ENCODE data around the gene EIF4E1B. TPM values are rescaled to one million over a fixed set of nuclear protein-coding genes. Genes with fewer than 3 reads are reported as not detected.

Gene EIF4E1B
- total RNA-seq, 8 experiments from 2014 or later, result 0.31 to 1.3 (median 0.56) TPM

GRCh38 chr5:176678584-176678983, 48.1 kb downstream of the EIF4E1B start:
- no peak overlapping the region for H3K4me3 ChIP-seq
- ATAC-seq (replicated peaks in 6 of 8), result no peak
- H3K4me1 ChIP-seq (replicated peaks in 1 of 2), result peaks cover 6 to 16% of the 10 kb centered on the region in 2 donors
- H3K27ac ChIP-seq, result no peak overlapping the region
- in situ Hi-C loops (cut with MboI; ENCODE audit: low pct_unique_long_range_greater_than_20kb in 2 of 9, low sequenced_read_pairs in 9 of 9, unreplicated experiment in 9 of 9), result no loop called here
- 60 to 93% (median 78%) methylated on average over 1 to 2 of the region's 5 CpGs; no CpG with 5 or more reads in 6 of the 10 experiments for WGBS, 10 experiments

GRCh38 chr5:176679365-176680225, 49.1 kb downstream of the EIF4E1B start:
- Histone ChIP-seq H3K27ac (no peak overlapping the region), H3K4me3 (no peak overlapping the region), H3K4me1 (replicated peaks in 1 of 2) (peaks cover 6 to 16% of the 10 kb centered on the region in 2 donors)
- in situ Hi-C loops (cut with MboI; ENCODE audit: low pct_unique_long_range_greater_than_20kb in 2 of 9, low sequenced_read_pairs in 9 of 9, unreplicated experiment in 9 of 9), result no loop called here
- WGBS, 10 experiments, result 67 to 96% (median 69%) methylated on average over 1 to 5 of the region's 31 CpGs; no CpG with 5 or more reads in 7 of the 10 experiments
- peak in 3 of 8 experiments; percentile 3 to 33 (median 3) for ATAC-seq (replicated peaks in 6 of 8)

- in situ Hi-C loops (cut with MboI; ENCODE audit: low pct_unique_long_range_greater_than_20kb in 2 of 9, low sequenced_read_pairs in 9 of 9, unreplicated experiment in 9 of 9), result no loop called here
- WGBS, 10 experiments, result 66% methylated on average over 12 of the region's 33 CpGs; no CpG with 5 or more reads in 9 of the 10 experiments
- Histone ChIP-seq H3K4me3 (no peak overlapping the region), H3K4me1 (replicated peaks in 1 of 2) (peaks cover 6 to 16% of the 10 kb centered on the region in 2 donors), H3K27ac (no peak overlapping the region)
- ATAC-seq (replicated peaks in 6 of 8), result peak in 7 of 8 experiments; percentile 3 to 78 (median 38)
These were observed 49.7 kb downstream of the EIF4E1B start for GRCh38 chr5:176680226-176680563.

GRCh38 chr5:176682016-176682531, 51.6 kb downstream of the EIF4E1B start:
- Histone ChIP-seq H3K4me3 (no peak overlapping the region), H3K27ac (no peak overlapping the region), H3K4me1 (replicated peaks in 1 of 2) (peaks cover 0 to 3% of the 10 kb centered on the region in 2 donors)
- no peak for ATAC-seq (replicated peaks in 6 of 8)
- in situ Hi-C loops (cut with MboI; ENCODE audit: low pct_unique_long_range_greater_than_20kb in 2 of 9, low sequenced_read_pairs in 9 of 9, unreplicated experiment in 9 of 9), result no loop called here
- WGBS, 10 experiments, result 0 to 93% (median 70%) methylated on average over 1 to 4 of the region's 6 CpGs; no CpG with 5 or more reads in 1 of the 10 experiments

- in situ Hi-C loops (cut with MboI; ENCODE audit: low pct_unique_long_range_greater_than_20kb in 2 of 9, low sequenced_read_pairs in 9 of 9, unreplicated experiment in 9 of 9), result no loop called here
- no peak overlapping the region for H3K27ac ChIP-seq
- no peak overlapping the region for H3K4me3 ChIP-seq
- H3K4me1 ChIP-seq (replicated peaks in 1 of 2), result peaks cover 0 to 6% of the 10 kb centered on the region in 2 donors
- no peak for ATAC-seq (replicated peaks in 6 of 8)
These were observed 54.5 kb downstream of the EIF4E1B start for GRCh38 chr5:176685010-176685409.

- Histone ChIP-seq H3K27ac (no peak overlapping the region), H3K4me1 (replicated peaks in 1 of 2) (peaks cover under 1 to 3% of the 10 kb centered on the region in 2 donors), H3K4me3 (no peak overlapping the region)
- in situ Hi-C loops (cut with MboI; ENCODE audit: low pct_unique_long_range_greater_than_20kb in 2 of 9, low sequenced_read_pairs in 9 of 9, unreplicated experiment in 9 of 9), result no loop called here
- WGBS, 10 experiments, result 11 to 89% (median 81%) methylated on average over 1 to 6 of the region's 10 CpGs; no CpG with 5 or more reads in 1 of the 10 experiments
- ATAC-seq (replicated peaks in 6 of 8), result no peak
These were observed 56.8 kb downstream of the EIF4E1B start for GRCh38 chr5:176687247-176687646.

GRCh38 chr5:176687881-176688280, 57.4 kb downstream of the EIF4E1B start:
- in situ Hi-C loops (cut with MboI; ENCODE audit: low pct_unique_long_range_greater_than_20kb in 2 of 9, low sequenced_read_pairs in 9 of 9, unreplicated experiment in 9 of 9), result no loop called here
- Histone ChIP-seq H3K27ac (no peak overlapping the region), H3K4me1 (replicated peaks in 1 of 2) (peaks cover 7 to 8% of the 10 kb centered on the region in 2 donors), H3K4me3 (no peak overlapping the region)
- peak in 5 of 8 experiments; percentile 20 to 91 (median 53) for ATAC-seq (replicated peaks in 6 of 8)
- 25 to 86% (median 54%) methylated on average over 4 of the region's 5 CpGs; no CpG with 5 or more reads in 7 of the 10 experiments for WGBS, 10 experiments

GRCh38 chr5:176690911-176691310, 60.4 kb downstream of the EIF4E1B start:
- in situ Hi-C loops (cut with MboI; ENCODE audit: low pct_unique_long_range_greater_than_20kb in 2 of 9, low sequenced_read_pairs in 9 of 9, unreplicated experiment in 9 of 9), result no loop called here
- 0 to 100% (median 63%) methylated on average over 1 to 4 of the region's 7 CpGs; no CpG with 5 or more reads in 2 of the 10 experiments for WGBS, 10 experiments
- Histone ChIP-seq H3K4me1 (replicated peaks in 1 of 2) (peaks cover 15 to 17% of the 10 kb centered on the region in 2 donors), H3K4me3 (no peak overlapping the region), H3K27ac (no peak overlapping the region)
- no peak for ATAC-seq (replicated peaks in 6 of 8)

GRCh38 chr5:176691524-176691923, 61.0 kb downstream of the EIF4E1B start:
- H3K4me1 ChIP-seq (replicated peaks in 1 of 2), result peaks cover 15 to 23% of the 10 kb centered on the region in 2 donors
- no peak for ATAC-seq (replicated peaks in 6 of 8)
- in situ Hi-C loops (cut with MboI; ENCODE audit: low pct_unique_long_range_greater_than_20kb in 2 of 9, low sequenced_read_pairs in 9 of 9, unreplicated experiment in 9 of 9), result no loop called here
- 33 to 100% (median 71%) methylated on average over 1 of the region's 1 CpG; no CpG with 5 or more reads in 5 of the 10 experiments for WGBS, 10 experiments
- H3K27ac ChIP-seq, result no peak overlapping the region
- no peak overlapping the region for H3K4me3 ChIP-seq

- in situ Hi-C loops (cut with MboI; ENCODE audit: low pct_unique_long_range_greater_than_20kb in 2 of 9, low sequenced_read_pairs in 9 of 9, unreplicated experiment in 9 of 9), result no loop called here
- WGBS, 10 experiments, result 0 to 100% (median 58%) methylated on average over 1 to 4 of the region's 5 CpGs; no CpG with 5 or more reads in 3 of the 10 experiments
- Histone ChIP-seq H3K27ac (peak overlapping the region; percentile 34 to 47), H3K4me3 (no peak overlapping the region), H3K4me1 (replicated peaks in 1 of 2) (peaks cover 15 to 29% of the 10 kb centered on the region in 2 donors)
- no peak for ATAC-seq (replicated peaks in 6 of 8)
These were observed 61.9 kb downstream of the EIF4E1B start for GRCh38 chr5:176692326-176692725.

- ATAC-seq (replicated peaks in 6 of 8), result peak in 5 of 8 experiments; percentile 47 to 81 (median 57)
- in situ Hi-C loops (cut with MboI; ENCODE audit: low pct_unique_long_range_greater_than_20kb in 2 of 9, low sequenced_read_pairs in 9 of 9, unreplicated experiment in 9 of 9), result no loop called here
- Histone ChIP-seq H3K4me3 (no peak overlapping the region), H3K27ac (peak overlapping the region; percentile 34 to 47), H3K4me1 (replicated peaks in 1 of 2) (peaks cover 21 to 34% of the 10 kb centered on the region in 2 donors)
- 13 to 67% (median 46%) methylated on average over 2 to 9 of the region's 13 CpGs; no CpG with 5 or more reads in 3 of the 10 experiments for whole genome bisulfite sequencing, 10 experiments
These were observed 62.5 kb downstream of the EIF4E1B start for GRCh38 chr5:176692839-176693476.

GRCh38 chr5:176693477-176693851, 63.0 kb downstream of the EIF4E1B start:
- no peak overlapping the region for H3K4me3 ChIP-seq
- peaks cover 26 to 37% of the 10 kb centered on the region in 2 donors for H3K4me1 ChIP-seq (replicated peaks in 1 of 2)
- 5 to 92% (median 59%) methylated on average over 5 to 10 of the region's 13 CpGs; no CpG with 5 or more reads in 3 of the 10 experiments for WGBS, 10 experiments
- in situ Hi-C loops (cut with MboI; ENCODE audit: low pct_unique_long_range_greater_than_20kb in 2 of 9, low sequenced_read_pairs in 9 of 9, unreplicated experiment in 9 of 9), result no loop called here
- ATAC-seq (replicated peaks in 6 of 8), result peak in 1 of 8 experiments; percentile 14
- H3K27ac ChIP-seq, result no peak overlapping the region

- Histone ChIP-seq H3K27ac (no peak overlapping the region), H3K4me1 (replicated peaks in 1 of 2) (peaks cover 32 to 44% of the 10 kb centered on the region in 2 donors), H3K4me3 (no peak overlapping the region)
- WGBS, 10 experiments, result 21 to 100% (median 67%) methylated on average over 1 to 9 of the region's 10 CpGs; no CpG with 5 or more reads in 4 of the 10 experiments
- in situ Hi-C loops (cut with MboI; ENCODE audit: low pct_unique_long_range_greater_than_20kb in 2 of 9, low sequenced_read_pairs in 9 of 9, unreplicated experiment in 9 of 9), result no loop called here
- no peak for ATAC-seq (replicated peaks in 6 of 8)
These were observed 63.7 kb downstream of the EIF4E1B start for GRCh38 chr5:176694146-176694545.
